Astrocyte of the spinal cord (primary cell): ENCODE data around the gene MDC1.
"Not testable (repeated sequence)": the region's sequence is repeated elsewhere in the genome, so short reads cannot be mapped to it uniquely, and the experiment has no call there.

ENCODE experiments used
- DNase-seq: peaks from one replicate; pipeline ENCODE4 v3.0.0; 2011; ENCODE audit warnings: low read depth, low spot score
- H3K4me3 ChIP-seq: 2 replicates; pipeline ENCODE4 v1.5.1; 2011; ENCODE audit warnings: low read depth, mild to moderate bottlenecking, low read length, moderate library complexity
- CTCF ChIP-seq: IDR thresholded peaks from 2 replicates; pipeline ENCODE4 v1.5.1; 2012; ENCODE audit warnings: low read depth, mild to moderate bottlenecking, low read length, inconsistent platforms
- in situ Hi-C: cut with HindIII; loops from 2 replicates; pipeline ENCODE4 v1.10.0; 2017; ENCODE audit warnings: low sequenced_read_pairs

Gene MDC1

GRCh38 chr6:30761791-30762429 is 44.8 kb upstream of the MDC1 start:
- TF ChIP-seq CTCF: no peak

GRCh38 chr6:30760549-30760948 is 43.5 kb upstream of the MDC1 start:
- DNase-seq: no peak
- in situ Hi-C loops: no loop called here
- no peak overlapping the region for H3K4me3 ChIP-seq
- TF ChIP-seq CTCF: no peak

More at GRCh38 chr6:30761791-30762429, 44.8 kb upstream of the MDC1 start:
- no peak overlapping the region for H3K4me3 ChIP-seq
- no peak for DNase-seq
- in situ Hi-C loops: no loop called here

GRCh38 chr6:30759575-30760239 is 42.6 kb upstream of the MDC1 start:
- H3K4me3 ChIP-seq: no peak overlapping the region
- peak; percentile 95 for DNase-seq
- in situ Hi-C loops: no loop called here
- no peak for TF ChIP-seq CTCF

GRCh38 chr6:30757261-30757904 is 40.3 kb upstream of the MDC1 start:
- DNase-seq: no peak
- H3K4me3 ChIP-seq: no peak overlapping the region
- in situ Hi-C loops: no loop called here
- no peak for TF ChIP-seq CTCF

GRCh38 chr6:30756405-30757003 is 39.4 kb upstream of the MDC1 start:
- DNase-seq, in situ Hi-C loops, H3K4me3 ChIP-seq: not testable (repeated sequence)

GRCh38 chr6:30754631-30755030 is 37.5 kb upstream of the MDC1 start:
- no peak overlapping the region for H3K4me3 ChIP-seq
- TF ChIP-seq CTCF: no peak
- no peak for DNase-seq
- in situ Hi-C loops: no loop called here
